ENCODE data around the gene CSH2.

CSH2 gene

GRCh38 chr17:63855185-63855584, 18.3 kb downstream of the CSH2 start:
- no peak for DNase-seq (ENCODE audit: low spot score)

- no peak for DNase-seq (ENCODE audit: low spot score)
Observed at GRCh38 chr17:63854709-63855108, 18.8 kb downstream of the CSH2 start.

- DNase-seq (ENCODE audit: low spot score): no peak
Observed at GRCh38 chr17:63853260-63853659, 20.2 kb downstream of the CSH2 start.

GRCh38 chr17:63850401-63850800, 23.1 kb downstream of the CSH2 start:
- no peak for DNase-seq (ENCODE audit: low spot score)

GRCh38 chr17:63848834-63849689, 24.4 kb downstream of the CSH2 start:
- peak; percentile 97 for DNase-seq (ENCODE audit: low spot score)

GRCh38 chr17:63847525-63848249, 25.8 kb downstream of the CSH2 start:
- no peak for DNase-seq (ENCODE audit: low spot score)

- no peak for DNase-seq (ENCODE audit: low spot score)
Observed at GRCh38 chr17:63845509-63845908, 28.0 kb downstream of the CSH2 start.

GRCh38 chr17:63843910-63844677, 29.4 kb downstream of the CSH2 start:
- DNase-seq (ENCODE audit: low spot score): no peak

GRCh38 chr17:63843387-63843888, 30.0 kb downstream of the CSH2 start:
- DNase-seq (ENCODE audit: low spot score): peak; percentile 66

- DNase-seq (ENCODE audit: low spot score): peak; percentile 97
Observed at GRCh38 chr17:63842540-63843386, 30.7 kb downstream of the CSH2 start, which contains the start of gene SMARCD2. SMARCD2 (minus strand) TSS chr17:63842685; CDS start chr17:63842674, 11 bp downstream.

- no peak for DNase-seq (ENCODE audit: low spot score)
Observed at GRCh38 chr17:63842173-63842539, 31.3 kb downstream of the CSH2 start.

- peak; percentile 41 for DNase-seq (ENCODE audit: low spot score)
Observed at GRCh38 chr17:63841350-63842172, 31.9 kb downstream of the CSH2 start.

- no peak for DNase-seq (ENCODE audit: low spot score)
Observed at GRCh38 chr17:63840591-63841349, 32.7 kb downstream of the CSH2 start.

- DNase-seq (ENCODE audit: low spot score): peak; percentile 73
Observed at GRCh38 chr17:63838631-63839171, 34.8 kb downstream of the CSH2 start.

GRCh38 chr17:63837962-63838600, 35.4 kb downstream of the CSH2 start:
- no peak for DNase-seq (ENCODE audit: low spot score)

- no peak for DNase-seq (ENCODE audit: low spot score)
Observed at GRCh38 chr17:63837480-63837879, 36.0 kb downstream of the CSH2 start.

- DNase-seq (ENCODE audit: low spot score): no peak
Observed at GRCh38 chr17:63836811-63837210, 36.7 kb downstream of the CSH2 start.

GRCh38 chr17:63835167-63835720, 38.2 kb downstream of the CSH2 start:
- DNase-seq (ENCODE audit: low spot score): no peak
